Esophagus muscularis mucosa (tissue), 3 donors: Measurements from ENCODE around the gene LASP1.

Source experiments
- CTCF ChIP-seq, 3 experiments: fragments of 200-600 bp in 2 of 3; fragments of 450-650 bp in 1 of 3; sonication (generic) in 2 of 3; IDR thresholded peaks; one replicate each; pipeline ENCODE4 v1.5.1; 2017 to 2019; ENCODE audit warnings: antibody characterized with exemption in 3 of 3, mild to moderate bottlenecking in 2 of 3, moderate library complexity in 1 of 3
- POLR2A ChIP-seq: fragments of 450-650 bp; IDR thresholded peaks from one replicate; pipeline ENCODE4 v1.6.1; 2017; ENCODE audit warnings: antibody characterized with exemption, moderate library complexity, mild to moderate bottlenecking, low read depth
- POLR2AphosphoS5 ChIP-seq, 2 donors: sonication (generic); formaldehyde crosslinking; IDR thresholded peaks; one replicate each; pipeline ENCODE4 v1.6.1; 2017; ENCODE audit warnings: antibody characterized with exemption in 2 of 2

DNA sequence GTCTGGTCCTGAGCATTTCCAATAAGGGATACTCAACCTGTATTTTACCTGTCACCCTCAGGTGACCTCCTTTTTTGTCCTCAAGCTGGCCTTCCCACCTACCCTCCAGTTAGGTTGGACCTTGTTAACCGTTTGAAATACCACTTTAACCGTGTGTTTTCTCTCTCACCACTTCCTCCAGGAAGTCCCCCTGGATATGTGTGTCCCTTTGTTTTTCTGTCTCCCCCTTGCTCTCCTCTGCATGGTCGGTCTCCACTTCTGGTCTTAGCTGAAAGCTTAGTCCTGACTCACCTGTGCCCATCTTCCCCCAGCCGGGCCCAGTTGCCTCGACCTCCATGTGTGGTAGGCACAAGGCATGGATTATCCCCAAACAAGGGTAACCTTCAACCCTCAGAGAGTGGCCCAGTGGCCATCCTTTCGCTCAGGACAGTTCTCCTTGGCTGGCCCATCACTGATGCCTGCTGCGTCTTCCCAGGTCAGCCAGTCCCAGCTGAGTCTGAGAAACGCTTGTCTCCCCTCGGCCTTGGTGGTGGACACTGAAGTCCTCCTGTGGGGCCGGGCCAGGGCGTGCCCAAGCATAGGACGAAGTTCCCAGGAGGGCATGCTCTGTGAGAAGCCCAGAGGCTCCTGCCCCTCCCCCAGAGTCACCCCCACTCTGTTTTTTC lies 20.0 kb downstream of the LASP1 start:
- TF ChIP-seq CTCF (IDR thresholded peaks at IDR 0.05) = no peak
- no peak for TF ChIP-seq POLR2A
- no peak for TF ChIP-seq POLR2AphosphoS5 (IDR thresholded peaks at IDR 0.05)
